ENCODE data around the gene TNS1.

The TNS1 gene

DNA sequence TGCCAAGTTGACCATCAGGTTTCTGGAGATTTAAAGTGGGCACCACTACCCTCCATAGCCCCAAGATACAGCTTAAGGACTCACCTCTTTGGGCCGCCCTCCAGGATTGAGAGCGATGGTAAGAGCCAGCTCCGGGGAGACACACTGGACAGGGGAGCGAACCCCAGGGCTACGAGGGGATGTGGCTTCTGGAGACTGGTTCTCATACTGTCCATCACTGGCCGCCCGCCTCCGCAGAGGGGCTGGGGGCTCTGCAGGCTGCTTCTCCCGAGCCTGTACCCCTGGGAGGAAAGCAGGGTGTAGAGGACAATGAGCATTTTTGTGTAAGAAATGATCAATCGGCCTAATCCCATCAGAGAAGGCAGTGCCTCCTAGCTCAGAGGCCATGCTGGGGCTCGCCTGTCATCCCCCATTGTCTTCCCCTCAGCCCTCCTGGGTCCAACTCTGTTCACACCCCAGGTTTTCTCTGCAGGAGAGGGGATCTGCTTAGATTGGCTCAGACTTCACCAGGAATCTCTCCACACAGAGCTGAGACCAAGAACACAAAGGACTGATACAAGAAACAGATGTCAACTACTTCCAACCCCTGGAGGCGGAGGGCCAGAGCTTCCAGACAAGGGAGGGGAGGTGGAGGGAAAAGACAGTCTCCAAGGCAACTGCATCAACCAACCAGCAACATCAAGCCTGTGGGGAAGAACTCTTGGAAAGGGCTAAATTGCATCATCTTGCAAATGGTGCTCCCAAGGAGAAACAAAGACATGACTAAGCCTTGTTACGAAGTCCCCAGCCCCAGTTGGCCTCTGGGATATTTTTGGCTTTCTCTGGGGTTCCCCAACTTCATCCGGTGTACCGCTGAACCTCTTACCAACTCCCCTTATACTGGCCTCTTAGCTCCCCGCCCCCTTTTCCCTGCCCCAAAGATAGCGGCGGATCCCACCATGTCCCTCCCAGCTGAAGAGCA lies 166.6 kb downstream of the TNS1 start:
- Mint-ChIP-seq H3K36me3 (no peaks in the 10 kb centered on the region), H3K9me3 (no peaks in the 10 kb centered on the region), H3K27ac (no peak overlapping the region), H3K4me1 (peaks cover 0 to 4% of the 10 kb centered on the region in 2 donors), H3K27me3 (peaks cover 0 to 4% of the 10 kb centered on the region in 2 donors), H3K4me3 (no peak overlapping the region)
- no peak for DNase-seq
- ATAC-seq (replicated peaks): no peak

- no peak overlapping the region for H3K27ac Mint-ChIP-seq
- ATAC-seq (replicated peaks): no peak
Observed at GRCh38 chr2:217834744-217835513, 167.9 kb downstream of the TNS1 start.

DNA sequence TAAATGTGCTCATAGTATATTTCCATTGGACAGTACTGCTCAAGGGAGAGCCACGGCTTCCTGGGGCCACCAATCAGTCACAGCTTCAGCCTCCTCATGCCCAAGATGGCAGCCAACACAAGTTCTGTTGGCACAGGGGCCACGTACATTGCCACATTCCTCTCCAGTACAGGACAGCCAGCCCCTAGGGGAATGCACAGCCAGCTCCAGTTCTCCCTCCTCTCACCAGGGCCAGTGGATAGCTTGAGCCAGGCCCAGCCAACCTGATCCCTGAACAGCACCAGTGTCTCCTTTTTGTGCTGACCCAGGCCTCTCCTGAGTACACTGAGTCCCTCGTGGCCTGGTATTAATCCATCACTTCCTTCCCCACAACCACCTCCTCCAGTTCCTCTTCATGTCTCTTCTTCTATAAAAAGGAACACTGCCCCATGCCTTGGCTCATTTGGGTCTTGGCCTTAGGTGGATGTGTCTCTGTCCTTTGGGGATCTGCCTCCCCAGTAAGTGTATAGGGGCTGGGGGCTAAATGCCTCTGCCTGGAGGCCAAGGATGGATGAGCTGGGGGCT lies 168.7 kb downstream of the TNS1 start:
- DNase-seq: no peak
- H3K36me3 Mint-ChIP-seq: no peaks in the 10 kb centered on the region
- H3K27ac Mint-ChIP-seq: no peak overlapping the region
- peaks cover 0 to 8% of the 10 kb centered on the region in 2 donors for H3K27me3 Mint-ChIP-seq
- peaks cover 0 to 4% of the 10 kb centered on the region in 2 donors for H3K4me1 Mint-ChIP-seq
- no peak for ATAC-seq (replicated peaks)
- H3K4me3 Mint-ChIP-seq: no peak overlapping the region
- H3K9me3 Mint-ChIP-seq: no peaks in the 10 kb centered on the region

More at GRCh38 chr2:217834744-217835513, 167.9 kb downstream of the TNS1 start:
- Mint-ChIP-seq H3K36me3 (no peaks in the 10 kb centered on the region), H3K27me3 (peaks cover 0 to 4% of the 10 kb centered on the region in 2 donors), H3K9me3 (no peaks in the 10 kb centered on the region), H3K4me1 (peaks cover 0 to 4% of the 10 kb centered on the region in 2 donors), H3K4me3 (no peak overlapping the region)
- no peak for DNase-seq

DNA sequence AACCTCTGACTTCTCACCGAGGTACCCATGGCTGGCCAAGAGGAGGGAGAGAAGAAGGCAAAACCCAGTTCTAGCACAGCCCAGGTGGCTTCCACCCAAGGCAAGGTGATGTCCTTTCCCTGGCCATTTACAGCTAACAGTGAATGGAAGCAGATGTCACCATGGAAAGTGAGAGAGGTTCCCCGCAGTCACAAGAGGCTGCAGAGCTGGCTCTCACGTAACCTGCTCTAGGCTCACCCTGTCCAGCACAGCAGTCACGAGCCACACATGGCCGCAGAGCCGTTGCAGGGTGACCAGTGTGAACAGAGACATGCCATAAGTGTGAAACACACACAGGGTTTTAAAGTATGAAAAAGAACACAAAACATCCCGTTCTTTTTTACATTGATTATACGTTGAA lies 169.4 kb downstream of the TNS1 start:
- Mint-ChIP-seq H3K4me1 (peaks cover 0 to 4% of the 10 kb centered on the region in 2 donors), H3K36me3 (no peaks in the 10 kb centered on the region)

GRCh38 chr2:217832987-217833386 lies 169.8 kb downstream of the TNS1 start:
- Mint-ChIP-seq H3K4me1 (peaks cover 0 to 4% of the 10 kb centered on the region in 2 donors), H3K36me3 (no peaks in the 10 kb centered on the region), H3K4me3 (no peak overlapping the region), H3K27me3 (peaks cover 0 to 8% of the 10 kb centered on the region in 2 donors), H3K27ac (no peak overlapping the region), H3K9me3 (no peaks in the 10 kb centered on the region)
- DNase-seq (no peak), ATAC-seq (replicated peaks) (no peak)

More for the DNA sequence above, 169.4 kb downstream of the TNS1 start:
- DNase-seq (no peak), ATAC-seq (replicated peaks) (no peak)
- no peak overlapping the region for H3K27ac Mint-ChIP-seq
- no peak overlapping the region for H3K4me3 Mint-ChIP-seq
- H3K9me3 Mint-ChIP-seq: no peaks in the 10 kb centered on the region
- H3K27me3 Mint-ChIP-seq: peaks cover 0 to 8% of the 10 kb centered on the region in 2 donors

DNA sequence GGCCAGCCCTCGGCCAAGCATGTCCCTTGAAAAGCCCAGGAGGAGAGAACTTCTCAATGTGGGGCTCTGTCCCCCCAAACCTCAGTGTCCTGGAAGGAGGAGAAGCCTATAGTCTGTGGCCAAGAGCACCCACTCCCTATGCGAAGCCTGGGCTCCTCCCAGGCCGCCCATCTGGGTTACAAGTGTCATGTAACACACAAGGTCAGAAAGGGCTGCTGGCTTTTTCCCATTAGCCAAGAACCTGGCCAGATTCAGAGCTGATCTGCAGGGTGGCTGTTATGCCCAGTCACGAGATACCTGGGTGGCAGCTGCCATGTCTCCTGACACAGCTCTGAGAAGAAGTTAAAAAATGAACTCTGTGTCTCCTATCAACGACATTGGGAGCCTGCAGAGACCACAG lies 170.7 kb downstream of the TNS1 start:
- Mint-ChIP-seq H3K9me3 (no peaks in the 10 kb centered on the region), H3K4me1 (peaks cover 0 to 4% of the 10 kb centered on the region in 2 donors), H3K27me3 (peaks cover 0 to 8% of the 10 kb centered on the region in 2 donors), H3K4me3 (no peak overlapping the region), H3K36me3 (no peaks in the 10 kb centered on the region), H3K27ac (no peak overlapping the region)
- ATAC-seq (replicated peaks): no peak
- DNase-seq: no peak

DNA sequence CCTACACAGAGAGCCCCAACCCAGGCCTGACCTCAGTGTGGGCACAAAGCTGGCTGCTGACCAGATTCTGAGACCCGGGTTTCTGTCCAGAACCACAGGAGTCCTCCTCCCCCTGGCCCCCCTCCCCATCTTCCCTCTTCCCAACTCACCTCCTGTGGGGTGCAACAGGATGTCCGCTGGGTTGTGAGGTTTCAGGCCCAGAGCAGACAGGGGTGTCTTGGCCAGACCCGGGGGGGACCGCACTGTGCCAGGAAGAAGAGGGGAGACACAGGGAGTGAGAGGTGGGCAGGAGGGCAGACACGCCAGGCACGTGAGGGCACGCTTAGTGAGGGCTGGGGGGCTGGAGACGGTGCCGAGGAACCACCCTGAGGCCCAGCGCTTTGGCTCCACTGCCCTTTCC lies 171.5 kb downstream of the TNS1 start:
- Mint-ChIP-seq H3K27me3 (peaks cover 0 to 5% of the 10 kb centered on the region in 2 donors), H3K36me3 (no peaks in the 10 kb centered on the region), H3K27ac (no peak overlapping the region), H3K9me3 (no peaks in the 10 kb centered on the region), H3K4me1 (no peaks in the 10 kb centered on the region), H3K4me3 (no peak overlapping the region)
- no peak for ATAC-seq (replicated peaks)
- no peak for DNase-seq

DNA sequence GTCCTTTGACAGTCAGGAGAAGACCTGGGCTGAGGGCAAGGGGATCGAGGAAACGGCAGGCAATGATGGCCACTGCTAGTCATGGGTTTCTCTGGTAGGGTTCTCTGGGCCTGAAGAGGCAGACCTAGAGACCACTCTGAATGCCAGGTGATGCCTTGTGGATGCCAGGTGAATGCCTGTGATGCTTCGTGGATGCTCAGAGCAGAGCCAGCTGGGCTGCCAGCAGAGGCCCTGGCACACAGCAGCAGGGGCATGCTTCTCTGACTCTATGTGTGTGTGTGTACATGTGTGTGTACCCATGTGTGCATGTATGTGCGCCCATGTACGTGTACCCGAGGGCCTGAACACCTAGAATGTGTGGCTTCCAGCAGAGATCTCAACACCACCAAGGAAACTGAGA lies 172.0 kb downstream of the TNS1 start:
- Mint-ChIP-seq H3K9me3 (no peaks in the 10 kb centered on the region), H3K4me3 (no peak overlapping the region), H3K27ac (no peak overlapping the region), H3K4me1 (no peaks in the 10 kb centered on the region), H3K36me3 (no peaks in the 10 kb centered on the region), H3K27me3 (peaks cover 0 to 8% of the 10 kb centered on the region in 2 donors)
- no peak for DNase-seq
- ATAC-seq (replicated peaks): no peak

- H3K9me3 Mint-ChIP-seq: no peaks in the 10 kb centered on the region
- DNase-seq: no peak
- H3K27me3 Mint-ChIP-seq: peaks cover 0 to 8% of the 10 kb centered on the region in 2 donors
- H3K36me3 Mint-ChIP-seq: no peaks in the 10 kb centered on the region
- H3K4me1 Mint-ChIP-seq: no peaks in the 10 kb centered on the region
- no peak overlapping the region for H3K4me3 Mint-ChIP-seq
- H3K27ac Mint-ChIP-seq: no peak overlapping the region
- ATAC-seq (replicated peaks): no peak
Observed at GRCh38 chr2:217830061-217830460, 172.7 kb downstream of the TNS1 start.

DNA sequence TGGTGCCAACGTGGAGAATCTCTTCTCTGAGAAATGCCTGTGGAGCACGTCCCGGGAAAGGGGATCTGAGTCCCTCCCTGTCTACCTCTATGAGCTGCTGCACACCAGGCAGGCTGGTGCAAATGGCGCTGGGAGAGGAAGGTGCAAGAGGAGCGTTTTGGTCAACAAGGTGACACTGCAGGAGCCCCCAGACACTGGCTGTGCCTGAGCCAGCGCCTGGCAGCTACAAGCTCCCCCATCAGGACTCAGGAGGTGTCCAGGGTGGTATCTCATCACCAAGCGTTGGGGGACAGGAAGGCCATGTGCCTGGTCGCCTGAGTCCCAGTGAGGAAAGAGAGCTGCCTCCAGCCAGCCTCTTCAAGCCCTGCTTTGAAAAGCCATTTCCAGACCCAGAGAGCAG lies 173.4 kb downstream of the TNS1 start:
- peaks cover 0 to 8% of the 10 kb centered on the region in 2 donors for H3K27me3 Mint-ChIP-seq
- no peaks in the 10 kb centered on the region for H3K4me1 Mint-ChIP-seq
- no peak overlapping the region for H3K27ac Mint-ChIP-seq
- no peak overlapping the region for H3K4me3 Mint-ChIP-seq
- H3K9me3 Mint-ChIP-seq: no peaks in the 10 kb centered on the region
- H3K36me3 Mint-ChIP-seq: no peaks in the 10 kb centered on the region
- DNase-seq (no peak), ATAC-seq (replicated peaks) (no peak)

DNA sequence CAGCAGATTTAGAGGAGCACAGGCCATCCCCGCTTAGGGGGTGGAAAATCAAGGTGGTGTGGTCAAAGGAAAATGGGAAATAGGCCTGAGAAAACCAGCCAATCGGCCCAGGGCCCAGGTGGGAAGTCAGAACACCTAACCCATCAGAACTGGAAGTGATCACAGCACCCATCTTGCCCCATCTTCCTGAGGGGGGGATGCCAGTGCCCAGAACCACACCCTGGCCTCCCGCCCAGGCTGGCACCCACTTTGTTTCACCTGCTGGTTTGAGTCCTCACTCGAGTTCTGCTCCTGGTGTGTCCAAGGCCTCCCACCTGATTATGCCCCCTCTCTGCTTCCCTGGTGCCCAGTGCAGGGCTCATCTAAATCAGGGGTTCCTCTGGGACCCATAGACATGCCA lies 174.5 kb downstream of the TNS1 start:
- H3K27me3 Mint-ChIP-seq: peaks cover 0 to 8% of the 10 kb centered on the region in 2 donors
- H3K4me1 Mint-ChIP-seq: no peaks in the 10 kb centered on the region
- no peaks in the 10 kb centered on the region for H3K9me3 Mint-ChIP-seq
- DNase-seq (no peak), ATAC-seq (replicated peaks) (no peak)
- no peaks in the 10 kb centered on the region for H3K36me3 Mint-ChIP-seq
- no peak overlapping the region for H3K4me3 Mint-ChIP-seq
- no peak overlapping the region for H3K27ac Mint-ChIP-seq

DNA sequence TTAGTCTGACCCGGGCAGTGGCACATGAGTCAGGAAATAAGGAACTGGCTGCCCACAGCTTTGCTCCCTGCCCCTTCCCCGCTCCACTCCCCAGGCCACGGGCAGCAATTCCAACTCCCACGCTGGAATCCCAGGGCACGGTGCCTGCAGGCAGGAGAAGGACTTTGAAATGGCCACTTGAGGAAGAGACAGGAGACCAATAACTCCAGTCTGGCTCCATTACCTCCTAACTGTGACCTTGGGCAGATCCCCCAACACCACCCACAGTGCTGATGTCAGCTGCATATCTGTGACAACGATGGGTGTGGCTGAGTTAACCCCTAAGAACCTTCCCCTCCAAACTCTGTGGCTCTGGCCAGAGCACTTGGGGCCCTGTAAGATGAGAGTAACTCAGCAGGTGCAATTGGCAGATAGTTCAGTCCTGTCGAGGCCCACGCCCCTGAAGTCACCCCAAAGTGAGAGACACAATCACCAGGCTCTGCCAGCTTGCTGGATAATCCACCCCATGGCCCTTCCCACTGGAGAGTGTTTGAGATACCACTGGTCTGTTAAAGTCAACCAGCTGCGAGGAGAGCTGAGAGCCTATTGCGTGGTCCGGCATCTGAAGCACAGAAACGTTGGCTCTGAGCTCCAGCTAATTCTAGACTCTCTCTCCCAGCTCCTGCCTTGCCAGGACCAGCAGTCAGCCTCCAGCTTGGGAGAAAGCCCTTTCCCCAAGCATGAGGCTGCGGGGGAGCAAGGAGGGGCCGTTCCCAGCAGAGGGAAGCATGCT lies 175.2 kb downstream of the TNS1 start:
- no peaks in the 10 kb centered on the region for H3K4me1 Mint-ChIP-seq
- DNase-seq: no peak
- H3K4me3 Mint-ChIP-seq: no peak overlapping the region
- H3K36me3 Mint-ChIP-seq: no peaks in the 10 kb centered on the region
- H3K27me3 Mint-ChIP-seq: peaks cover 0 to 8% of the 10 kb centered on the region in 2 donors
- H3K9me3 Mint-ChIP-seq: no peaks in the 10 kb centered on the region
- no peak overlapping the region for H3K27ac Mint-ChIP-seq
- no peak for ATAC-seq (replicated peaks)

DNA sequence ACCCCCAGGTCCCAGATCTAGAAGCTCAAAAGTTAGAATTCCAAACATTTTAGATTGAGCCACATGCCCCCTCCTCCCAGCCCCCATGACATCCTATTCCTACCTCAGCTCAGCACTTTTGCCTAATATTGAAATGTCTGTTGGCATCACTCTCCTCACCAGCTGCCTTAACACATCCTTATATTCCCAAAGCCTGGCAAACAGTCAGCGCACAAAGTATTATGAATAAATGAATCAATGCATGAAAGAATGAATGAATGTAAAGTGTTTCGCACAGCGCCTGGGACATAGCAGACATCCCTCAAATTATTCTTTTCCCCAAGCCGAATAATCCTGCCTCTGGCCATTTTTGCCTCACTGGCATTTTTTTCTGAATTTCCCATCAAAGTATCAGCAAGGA lies 175.8 kb downstream of the TNS1 start:
- no peaks in the 10 kb centered on the region for H3K9me3 Mint-ChIP-seq
- no peaks in the 10 kb centered on the region for H3K4me1 Mint-ChIP-seq
- no peak for ATAC-seq (replicated peaks)
- H3K27me3 Mint-ChIP-seq: peaks cover 0 to 8% of the 10 kb centered on the region in 2 donors
- no peak overlapping the region for H3K27ac Mint-ChIP-seq
- no peak overlapping the region for H3K4me3 Mint-ChIP-seq
- no peak for DNase-seq
- no peaks in the 10 kb centered on the region for H3K36me3 Mint-ChIP-seq

GRCh38 chr2:217826520-217826919 lies 176.3 kb downstream of the TNS1 start:
- Mint-ChIP-seq H3K9me3 (no peaks in the 10 kb centered on the region), H3K4me3 (no peak overlapping the region), H3K36me3 (no peaks in the 10 kb centered on the region), H3K4me1 (no peaks in the 10 kb centered on the region), H3K27ac (no peak overlapping the region), H3K27me3 (peaks cover 0 to 8% of the 10 kb centered on the region in 2 donors)
- ATAC-seq (replicated peaks): no peak
- DNase-seq: no peak

Data from stimulated activated naive B cell treated with anti-CD40 and anti-IgM and Interleukin-4, amounts not matched to agents 10 μg/mL and 1 μg/mL and 100 μg/mL, for 72 hours (primary cell).